PC-9 (cell line): ENCODE measurements around the gene IKZF5. TPM values are rescaled to one million over a fixed set of nuclear protein-coding genes. Genes with fewer than 3 reads are reported as not detected.

Experiments
- BruUV-seq: library from RNA; stranded (reverse); fragments of 400-500 nt; replicated peaks from 2 replicates; lab custom pipeline; 2021; lab: Mats Ljungman, UMichigan
- CTCF ChIA-PET: fragments of 300-600 bp; sonication (Branson Sonifier 250); formaldehyde crosslinking; loops from one replicate; lab custom pipeline; 2022; ENCODE audit warnings: antibody characterized with exemption; lab: Charles Lee
- POLR2A ChIA-PET: fragments of 300-600 bp; sonication (Branson Sonifier 250); formaldehyde crosslinking; loops from one replicate; lab custom pipeline; 2022; ENCODE audit warnings: antibody characterized with exemption; ENCODE audit not compliant: unreplicated experiment; lab: Charles Lee
- DNase-seq, 2 experiments: peaks; one replicate each; pipeline versions ENCODE4 v3.0.0 to v3.0.0-alpha.2; 2015 to 2022; ENCODE audit warnings: mixed read lengths in 1 of 2
- H2AFZ ChIP-seq: fragments of 200-600 bp; sonication (generic); 2 replicates; pipeline ENCODE4 v1.8.1; 2017; ENCODE audit warnings: antibody characterized with exemption
- H3F3A ChIP-seq: fragments of 200-600 bp; sonication (generic); 2 replicates; pipeline ENCODE4 v1.8.1; 2017; ENCODE audit warnings: antibody characterized with exemption, mild to moderate bottlenecking, low read depth; ENCODE audit not compliant: insufficient read depth
- H3K27ac ChIP-seq: fragments of 200-600 bp; sonication (generic); 2 replicates; pipeline ENCODE4 v1.6.1; 2016; ENCODE audit warnings: mixed run types
- H3K27me3 ChIP-seq: fragments of 200-600 bp; sonication (generic); 2 replicates; pipeline ENCODE4 v1.6.1; 2016; ENCODE audit warnings: low read depth, mixed run types; ENCODE audit not compliant: insufficient read depth
- H3K36me3 ChIP-seq: fragments of 200-600 bp; sonication (generic); 2 replicates; pipeline ENCODE4 v1.6.1; 2016; ENCODE audit warnings: low read depth, mixed run types
- H3K4me1 ChIP-seq: fragments of 200-600 bp; sonication (generic); replicated peaks from 2 replicates; pipeline ENCODE4 v1.6.1; 2016; ENCODE audit warnings: mixed run types; ENCODE audit not compliant: insufficient read depth
- H3K4me2 ChIP-seq: fragments of 200-600 bp; sonication (generic); 2 replicates; pipeline ENCODE4 v1.6.1; 2017; ENCODE audit warnings: mixed run types
- H3K4me3 ChIP-seq: fragments of 200-600 bp; sonication (generic); 2 replicates; pipeline ENCODE4 v1.6.1; 2016; ENCODE audit warnings: mixed run types
- H3K79me2 ChIP-seq: fragments of 200-600 bp; sonication (generic); 2 replicates; pipeline ENCODE4 v1.6.1; 2017; ENCODE audit warnings: low read depth, mixed run types
- H3K9me2 ChIP-seq: fragments of 200-600 bp; sonication (generic); 2 replicates; pipeline ENCODE4 v1.8.1; 2017; ENCODE audit warnings: mild to moderate bottlenecking; ENCODE audit not compliant: insufficient read depth
- H3K9me3 ChIP-seq: fragments of 200-600 bp; sonication (generic); 2 replicates; pipeline ENCODE4 v1.8.1; 2016; ENCODE audit warnings: low read depth; ENCODE audit not compliant: insufficient read depth
- H4K20me1 ChIP-seq: fragments of 200-600 bp; sonication (generic); 2 replicates; pipeline ENCODE4 v1.8.1; 2017; ENCODE audit not compliant: insufficient read depth
- EZH2 ChIP-seq: fragments of 200-600 bp; sonication (generic); IDR thresholded peaks from 2 replicates; pipeline ENCODE4 v1.8.0; 2017; ENCODE audit warnings: antibody characterized with exemption, low read depth
- intact Hi-C: fragments of 100-400 bp; cut with micrococcal nuclease; formaldehyde crosslinking; loops from one replicate; pipeline ENCODE4 v1.10.0; 2022; ENCODE audit not compliant: unreplicated experiment
- total RNA-seq: library from RNA; stranded (reverse); gene quantifications from 2 replicates; pipeline ENCODE4 v1.2.3, GENCODE V29; 2021
- TF ChIP-seq, protein P1 (sequence below): fragments of 200-600 bp; sonication (generic); conservative IDR thresholded peaks from 2 replicates; pipeline ENCODE4 v1.6.1; 2017; ENCODE audit warnings: mixed run types, antibody characterized with exemption, mild to moderate bottlenecking, moderate library complexity

Gene IKZF5
- total RNA-seq, 1 experiment from 2014 or later = 7.1 TPM

DNA sequence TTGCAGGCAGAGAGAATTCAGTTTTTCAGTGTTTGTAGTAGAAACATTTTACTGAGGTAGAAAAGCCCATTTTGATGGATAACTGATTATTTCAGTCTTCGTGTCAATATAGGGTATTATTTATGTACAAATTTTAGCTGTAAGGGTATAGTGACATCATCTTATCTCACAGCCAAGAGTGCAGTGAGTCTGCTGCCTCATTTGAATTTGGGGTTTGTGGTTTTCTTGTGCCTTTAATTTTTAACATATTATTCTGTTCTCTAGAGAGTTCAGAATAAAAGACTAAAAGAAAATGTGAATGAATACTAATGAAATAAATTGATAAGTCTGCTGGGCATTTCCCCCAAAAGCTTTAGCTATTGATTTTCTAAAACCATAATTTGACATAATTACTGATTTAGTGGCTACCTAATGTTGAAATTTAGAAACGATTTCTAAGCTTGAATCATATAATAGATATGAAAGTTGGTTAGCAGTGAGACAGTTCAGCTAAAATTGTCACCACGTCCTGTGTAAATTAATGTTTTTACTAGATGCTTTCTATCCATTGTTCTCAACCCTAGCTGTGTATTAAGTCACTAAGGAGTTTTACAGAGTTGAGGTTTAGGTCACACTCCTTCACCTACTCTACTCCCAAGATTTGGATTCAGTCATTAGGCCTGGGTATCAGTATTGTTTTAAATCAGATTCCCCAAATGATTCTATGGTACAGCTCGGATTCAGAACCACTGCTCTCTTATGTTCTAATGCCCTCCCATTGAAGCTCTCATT lies 37.6 kb upstream of the IKZF5 start:
- no peak for DNase-seq
- no peaks in the 10 kb centered on the region for H4K20me1 ChIP-seq
- H3K79me2 ChIP-seq = no peaks in the 10 kb centered on the region
- no peak for TF ChIP-seq EZH2
- no TSS peak for BruUV-seq
- intact Hi-C loops = no loop called here
- CTCF ChIA-PET = no interaction called here
- no peak overlapping the region for H3K4me3 ChIP-seq
- no peaks in the 10 kb centered on the region for H3K36me3 ChIP-seq
- no peaks in the 10 kb centered on the region for H3K4me1 ChIP-seq
- no peak overlapping the region for H2AFZ ChIP-seq
- POLR2A ChIA-PET = no interaction called here
- no peak overlapping the region for H3K4me2 ChIP-seq
- H3K27ac ChIP-seq = no peak overlapping the region
- H3K27me3 ChIP-seq = no peaks in the 10 kb centered on the region
- H3K9me2 ChIP-seq = no peaks in the 10 kb centered on the region
- H3F3A ChIP-seq = no peaks in the 10 kb centered on the region
- H3K9me3 ChIP-seq = no peaks in the 10 kb centered on the region

DNA sequence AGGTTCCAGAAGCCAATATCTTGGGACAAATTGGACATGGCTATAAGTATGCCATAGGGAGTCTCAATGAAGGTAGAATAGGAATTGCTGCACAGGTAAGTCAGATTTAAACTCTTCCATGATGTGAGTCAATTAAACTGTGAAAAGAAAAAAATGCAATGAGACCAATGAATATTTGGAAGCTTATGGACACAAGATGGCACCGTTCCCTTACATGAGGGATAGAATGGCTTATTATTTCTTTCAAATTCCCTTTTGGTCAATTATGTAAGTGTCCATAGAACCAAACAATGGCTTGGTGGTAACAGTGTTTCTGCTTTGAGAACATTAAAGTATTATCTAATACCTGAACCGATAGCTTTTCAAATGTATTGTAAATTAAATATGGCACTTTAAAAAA lies 35.8 kb upstream of the IKZF5 start:
- no TSS peak for BruUV-seq
- intact Hi-C loops = loop anchor here (5.0 kb wide), 2 partner anchors 88 to 338 kb away; no protein-coding TSS in a partner anchor

DNA sequence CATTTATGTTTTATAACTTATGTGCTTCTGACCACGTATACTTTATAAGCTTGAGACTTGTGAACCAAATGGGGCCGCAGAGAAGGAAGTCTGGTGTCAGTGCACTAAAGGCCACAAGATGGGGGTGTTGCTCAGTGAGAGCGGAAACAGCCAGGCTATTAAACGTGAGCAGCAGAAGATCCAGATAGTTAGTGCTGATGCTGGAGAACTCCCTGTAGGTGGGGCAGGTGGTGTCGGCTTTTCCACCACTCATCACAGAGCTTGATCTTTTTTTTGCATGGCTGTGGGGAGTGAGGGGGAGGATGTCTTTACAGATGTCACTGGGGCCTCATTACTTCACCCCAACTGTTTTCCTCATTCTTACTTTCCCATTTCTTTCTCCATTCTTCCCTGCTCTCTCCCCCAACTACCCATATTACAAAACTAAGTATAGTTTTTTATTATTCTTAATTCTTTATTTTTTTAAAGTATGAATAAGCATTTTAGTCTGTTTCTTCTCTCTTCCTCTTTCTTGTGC lies 34.9 kb upstream of the IKZF5 start:
- H3F3A ChIP-seq = no peaks in the 10 kb centered on the region
- intact Hi-C loops = loop anchor here (1.0 to 5.0 kb wide), 3 partner anchors 89 to 516 kb away; no protein-coding TSS in a partner anchor
- no peak for TF ChIP-seq EZH2
- TF ChIP-seq, protein P1, sequence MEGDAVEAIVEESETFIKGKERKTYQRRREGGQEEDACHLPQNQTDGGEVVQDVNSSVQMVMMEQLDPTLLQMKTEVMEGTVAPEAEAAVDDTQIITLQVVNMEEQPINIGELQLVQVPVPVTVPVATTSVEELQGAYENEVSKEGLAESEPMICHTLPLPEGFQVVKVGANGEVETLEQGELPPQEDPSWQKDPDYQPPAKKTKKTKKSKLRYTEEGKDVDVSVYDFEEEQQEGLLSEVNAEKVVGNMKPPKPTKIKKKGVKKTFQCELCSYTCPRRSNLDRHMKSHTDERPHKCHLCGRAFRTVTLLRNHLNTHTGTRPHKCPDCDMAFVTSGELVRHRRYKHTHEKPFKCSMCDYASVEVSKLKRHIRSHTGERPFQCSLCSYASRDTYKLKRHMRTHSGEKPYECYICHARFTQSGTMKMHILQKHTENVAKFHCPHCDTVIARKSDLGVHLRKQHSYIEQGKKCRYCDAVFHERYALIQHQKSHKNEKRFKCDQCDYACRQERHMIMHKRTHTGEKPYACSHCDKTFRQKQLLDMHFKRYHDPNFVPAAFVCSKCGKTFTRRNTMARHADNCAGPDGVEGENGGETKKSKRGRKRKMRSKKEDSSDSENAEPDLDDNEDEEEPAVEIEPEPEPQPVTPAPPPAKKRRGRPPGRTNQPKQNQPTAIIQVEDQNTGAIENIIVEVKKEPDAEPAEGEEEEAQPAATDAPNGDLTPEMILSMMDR = peak; percentile 84
- ChIA-PET POLR2A (no interaction called here), CTCF (no interaction called here)
- H3K79me2 ChIP-seq = no peaks in the 10 kb centered on the region
- no peaks in the 10 kb centered on the region for H3K4me1 ChIP-seq
- no TSS peak for BruUV-seq
- no peaks in the 10 kb centered on the region for H3K9me2 ChIP-seq
- DNase-seq = peak in 1 of 2 experiments; percentile 18
- H3K9me3 ChIP-seq = no peaks in the 10 kb centered on the region
- H2AFZ ChIP-seq = no peak overlapping the region
- H4K20me1 ChIP-seq = no peaks in the 10 kb centered on the region
- no peak overlapping the region for H3K4me3 ChIP-seq
- no peaks in the 10 kb centered on the region for H3K27me3 ChIP-seq
- H3K36me3 ChIP-seq = no peaks in the 10 kb centered on the region
- no peak overlapping the region for H3K27ac ChIP-seq
- no peak overlapping the region for H3K4me2 ChIP-seq

More for the DNA sequence above, 35.8 kb upstream of the IKZF5 start:
- H3K4me2 ChIP-seq = no peak overlapping the region
- no peak overlapping the region for H2AFZ ChIP-seq
- peak in 1 of 2 experiments; percentile 36 for DNase-seq
- no peaks in the 10 kb centered on the region for H3K9me3 ChIP-seq
- TF ChIP-seq, protein P1 = peak; percentile 59
- TF ChIP-seq EZH2 = no peak
- H3K4me3 ChIP-seq = no peak overlapping the region
- CTCF ChIA-PET = interaction anchor here (0.6 kb wide), 1 partner anchor 10 kb away, joined by 3 read pairs; no protein-coding TSS in a partner anchor
- H3K4me1 ChIP-seq = no peaks in the 10 kb centered on the region
- H3K27ac ChIP-seq = no peak overlapping the region
- H3K79me2 ChIP-seq = no peaks in the 10 kb centered on the region
- no peaks in the 10 kb centered on the region for H3K36me3 ChIP-seq
- POLR2A ChIA-PET = no interaction called here
- H3F3A ChIP-seq = no peaks in the 10 kb centered on the region
- no peaks in the 10 kb centered on the region for H3K9me2 ChIP-seq
- H3K27me3 ChIP-seq = no peaks in the 10 kb centered on the region
- H4K20me1 ChIP-seq = no peaks in the 10 kb centered on the region
